Right kidney (tissue), 9 donors: ENCODE measurements around the gene BACH1.
"Not testable (repeated sequence)": the region's sequence is repeated elsewhere in the genome, so short reads cannot be mapped to it uniquely, and the experiment has no call there.

Experiments used
- DNase-seq: peaks from one replicate; pipeline ENCODE4 v3.0.0-alpha.2; 2016
- long read RNA-seq, 8 donors: transcript quantifications; one replicate each; lab custom pipeline, GENCODE V29; 2026

BACH1 gene
- long read RNA-seq, donor 1, full-length matches to known transcripts, result 3 of 3 reads
- long read RNA-seq, donor 1, partial matches to known transcripts, result 0 of 3 reads
- long read RNA-seq, donor 1, other reads (novel, unspliced or antisense), result 0 of 3 reads
- long read RNA-seq, donor 2, full-length matches to known transcripts, result 2 of 2 reads
- long read RNA-seq, donor 2, partial matches to known transcripts, result 0 of 2 reads
- long read RNA-seq, donor 2, other reads (novel, unspliced or antisense), result 0 of 2 reads
- long read RNA-seq, donor 3, full-length matches to known transcripts, result 2 of 2 reads
- long read RNA-seq, donor 3, partial matches to known transcripts, result 0 of 2 reads
- long read RNA-seq, donor 3, other reads (novel, unspliced or antisense), result 0 of 2 reads
- long read RNA-seq, donor 4, full-length matches to known transcripts, result 3 of 13 reads
- long read RNA-seq, donor 4, partial matches to known transcripts, result 10 of 13 reads
- long read RNA-seq, donor 4, other reads (novel, unspliced or antisense), result 0 of 13 reads
- long read RNA-seq, donor 5, full-length matches to known transcripts, result 2 of 2 reads
- long read RNA-seq, donor 5, partial matches to known transcripts, result 0 of 2 reads
- long read RNA-seq, donor 5, other reads (novel, unspliced or antisense), result 0 of 2 reads
- long read RNA-seq, donor 6, full-length matches to known transcripts, result 4 of 12 reads
- long read RNA-seq, donor 6, partial matches to known transcripts, result 8 of 12 reads
- long read RNA-seq, donor 6, other reads (novel, unspliced or antisense), result 0 of 12 reads
- long read RNA-seq, donor 7, full-length matches to known transcripts, result 4 of 21 reads
- long read RNA-seq, donor 7, partial matches to known transcripts, result 17 of 21 reads
- long read RNA-seq, donor 7, other reads (novel, unspliced or antisense), result 0 of 21 reads
- long read RNA-seq, donor 8, full-length matches to known transcripts, result 7 of 7 reads
- long read RNA-seq, donor 8, partial matches to known transcripts, result 0 of 7 reads
- long read RNA-seq, donor 8, other reads (novel, unspliced or antisense), result 0 of 7 reads

- peak; percentile 83 for DNase-seq
These were observed at the start of gene BACH1 for GRCh38 chr21:29298348-29299045. TSS of gene BACH1 (plus strand) at chr21:29298922. CDS start at chr21:29321281, 22,359 bp downstream.

GRCh38 chr21:29249289-29249688, 49.4 kb upstream of the BACH1 start:
- not testable (repeated sequence) for DNase-seq

GRCh38 chr21:29250636-29251035, 48.1 kb upstream of the BACH1 start:
- no peak for DNase-seq

- not testable (repeated sequence) for DNase-seq
These were observed 44.9 kb upstream of the BACH1 start for GRCh38 chr21:29253861-29254260.

- DNase-seq, result no peak
These were observed 44.2 kb upstream of the BACH1 start for GRCh38 chr21:29254550-29254949.

GRCh38 chr21:29256126-29256910, 42.4 kb upstream of the BACH1 start:
- DNase-seq, result no peak

- no peak for DNase-seq
These were observed 41.0 kb upstream of the BACH1 start for GRCh38 chr21:29257701-29258100.

GRCh38 chr21:29258626-29259338, 39.9 kb upstream of the BACH1 start:
- no peak for DNase-seq

GRCh38 chr21:29260461-29260860, 38.3 kb upstream of the BACH1 start:
- no peak for DNase-seq

GRCh38 chr21:29261555-29262540, 36.9 kb upstream of the BACH1 start:
- no peak for DNase-seq

- DNase-seq, result no peak
These were observed 34.0 kb upstream of the BACH1 start for GRCh38 chr21:29264721-29265120.

- DNase-seq, result no peak
These were observed 32.8 kb upstream of the BACH1 start for GRCh38 chr21:29265690-29266479.

- no peak for DNase-seq
These were observed 31.1 kb upstream of the BACH1 start for GRCh38 chr21:29267666-29268065.

GRCh38 chr21:29271927-29272333, 26.8 kb upstream of the BACH1 start:
- DNase-seq, result no peak

- DNase-seq, result no peak
These were observed 21.3 kb upstream of the BACH1 start for GRCh38 chr21:29277442-29277841.

- DNase-seq, result no peak
These were observed 19.2 kb upstream of the BACH1 start for GRCh38 chr21:29279558-29279957.

- DNase-seq, result not testable (repeated sequence)
These were observed 16.9 kb upstream of the BACH1 start for GRCh38 chr21:29281801-29282200.

GRCh38 chr21:29287383-29287782, 11.3 kb upstream of the BACH1 start:
- no peak for DNase-seq

GRCh38 chr21:29288239-29288638, 10.5 kb upstream of the BACH1 start:
- no peak for DNase-seq
